Panc1 (cell line): ENCODE measurements around the gene BMP10. TPM values are rescaled to one million over a fixed set of nuclear protein-coding genes. Genes with fewer than 3 reads are reported as not detected.

ENCODE experiments used
- ATAC-seq: fragments of 200-7000 bp; cut with Tn5 transposase; 2 replicates; pipeline ENCODE4 v1.9.1; 2020; ENCODE audit warnings: mild to moderate bottlenecking, moderate library complexity
- BruUV-seq: library from RNA; stranded (reverse); fragments of 400-500 nt; replicated peaks from 2 replicates; lab custom pipeline; 2021; lab: Mats Ljungman, UMichigan
- CTCF ChIA-PET: fragments of 300-600 bp; sonication (Branson Sonifier 250); formaldehyde crosslinking; loops from one replicate; lab custom pipeline; 2022; ENCODE audit warnings: antibody characterized with exemption; lab: Charles Lee
- POLR2A ChIA-PET: fragments of 300-600 bp; sonication (Branson Sonifier 250); formaldehyde crosslinking; loops from one replicate; lab custom pipeline; 2022; ENCODE audit warnings: antibody characterized with exemption; lab: Charles Lee
- DNase-seq: peaks from one replicate; pipeline ENCODE4 v3.0.0-alpha.2; 2010; ENCODE audit warnings: low read depth, low spot score
- H3K27ac ChIP-seq: 2 replicates; pipeline ENCODE4 v1.5.1; 2011; ENCODE audit warnings: mild to moderate bottlenecking, low read length, inconsistent platforms
- H3K27me3 ChIP-seq: fragments of 200-500 bp; sonication (Bioruptor generic); 2 replicates; pipeline ENCODE4 v1.6.0; 2014; ENCODE audit warnings: low read length, inconsistent platforms; ENCODE audit not compliant: control insufficient read depth, insufficient read depth
- H3K36me3 ChIP-seq: fragments of 200-500 bp; sonication (Bioruptor generic); 2 replicates; pipeline ENCODE4 v1.5.1; 2014; ENCODE audit warnings: inconsistent platforms, mild to moderate bottlenecking, low read length, moderate library complexity; ENCODE audit not compliant: control insufficient read depth, insufficient read depth
- H3K4me1 ChIP-seq: 2 replicates; pipeline ENCODE4 v1.5.1; 2011; ENCODE audit warnings: inconsistent platforms, mild to moderate bottlenecking, low read length, moderate library complexity; ENCODE audit not compliant: control insufficient read depth, insufficient read depth
- H3K4me3 ChIP-seq, 2 experiments: 2 replicates each; pipeline ENCODE4 v1.5.1; 2011 to 2012; ENCODE audit warnings: low read depth in 2 of 2, low read length in 2 of 2, mild to moderate bottlenecking in 2 of 2, inconsistent platforms in 1 of 2, moderate library complexity in 1 of 2
- H3K9me3 ChIP-seq: fragments of 200-500 bp; sonication (Bioruptor generic); 2 replicates; pipeline ENCODE4 v1.5.1; 2014; ENCODE audit warnings: low read depth, mild to moderate bottlenecking, inconsistent platforms, low read length, moderate library complexity; ENCODE audit not compliant: control insufficient read depth, insufficient read depth
- CTCF ChIP-seq: fragments of 450-650 bp; IDR thresholded peaks from 2 replicates; pipeline ENCODE4 v1.5.1; 2017; ENCODE audit warnings: mild to moderate bottlenecking
- POLR2AphosphoS5 ChIP-seq: IDR thresholded peaks from 2 replicates; pipeline ENCODE4 v1.6.1; 2012; ENCODE audit warnings: mild to moderate bottlenecking, low read depth, low read length, moderate library complexity
- SIN3A ChIP-seq: IDR thresholded peaks from 2 replicates; pipeline ENCODE4 v1.6.1; 2012; ENCODE audit warnings: low read depth, mild to moderate bottlenecking, low read length, moderate library complexity, borderline replicate concordance; ENCODE audit not compliant: insufficient read depth
- TCF7L2 ChIP-seq: IDR thresholded peaks from 2 replicates; pipeline ENCODE4 v1.6.1; 2011; ENCODE audit warnings: mild to moderate bottlenecking, low read depth, low read length, inconsistent platforms
- in situ Hi-C: cut with HindIII; loops from 2 replicates; pipeline ENCODE4 v1.10.0; 2016; ENCODE audit warnings: low sequenced_read_pairs, low pct_unique_long_range_greater_than_20kb
- intact Hi-C: fragments of 100-400 bp; cut with micrococcal nuclease; formaldehyde crosslinking; loops from one replicate; pipeline ENCODE4 v1.10.0; 2022; ENCODE audit not compliant: unreplicated experiment
- total RNA-seq: library from RNA; stranded (reverse); gene quantifications from one replicate; pipeline ENCODE4 v1.2.1, GENCODE V29; 2021; ENCODE audit not compliant: unreplicated experiment
- TF ChIP-seq, protein P1 (sequence below), 2 experiments: IDR thresholded peaks; 2 replicates each; pipeline ENCODE4 v1.6.1; 2011 to 2012; ENCODE audit warnings: low read depth in 2 of 2, control low read depth in 1 of 2, low read length in 1 of 2, mild to moderate bottlenecking in 1 of 2, moderate library complexity in 1 of 2; ENCODE audit not compliant: insufficient read depth in 1 of 2

The BMP10 gene
- total RNA-seq, 1 experiment from 2014 or later = not detected

DNA sequence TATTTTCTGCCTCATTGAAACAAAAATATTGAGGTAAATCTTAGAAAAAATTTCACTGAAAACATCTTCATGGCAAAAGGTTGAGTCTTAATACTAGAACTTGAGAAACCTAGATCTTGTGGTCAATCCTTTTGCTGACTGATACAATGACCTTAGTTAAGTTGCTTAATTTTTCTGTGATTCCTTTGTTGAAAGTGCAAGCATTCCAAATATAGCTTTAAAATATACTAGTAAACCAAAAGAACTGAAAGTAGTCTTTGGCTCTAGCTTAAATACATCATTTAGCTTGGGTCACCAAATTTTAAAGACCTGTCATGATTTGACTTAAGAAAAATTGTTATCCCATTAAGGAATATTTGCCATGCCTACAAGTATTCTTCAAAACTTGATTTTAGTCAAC is 16.7 kb downstream of the BMP10 start:
- CTCF ChIA-PET = interaction anchor here (0.6 kb wide), 1 partner anchor 23 kb away, joined by 7 read pairs; no protein-coding TSS in a partner anchor
- POLR2A ChIA-PET = no interaction called here

DNA sequence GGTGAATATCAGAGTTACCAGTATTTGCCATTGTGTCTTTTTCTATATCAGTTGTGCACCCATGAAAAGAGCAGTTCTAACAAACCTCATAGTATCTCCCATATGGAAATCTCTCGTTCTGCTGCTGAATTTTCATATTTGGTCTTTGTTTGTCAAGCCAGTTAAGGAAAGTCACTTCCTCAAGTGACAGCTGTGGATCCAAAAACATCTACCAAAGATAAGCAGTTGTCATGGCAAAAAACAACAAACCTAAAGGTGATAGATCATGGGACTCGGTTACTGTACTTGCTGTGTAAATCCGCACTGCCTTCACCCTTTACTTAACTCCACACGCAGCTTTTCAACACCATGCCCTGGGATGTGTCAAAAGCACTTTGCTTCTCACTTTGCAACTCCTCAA is 17.3 kb downstream of the BMP10 start:
- Histone ChIP-seq H3K27ac (no peak overlapping the region), H3K27me3 (peaks cover 29% of the 10 kb centered on the region), H3K4me3 (no peak overlapping the region), H3K36me3 (no peaks in the 10 kb centered on the region), H3K9me3 (0 out of 2 replicates have a peak, but pooled peaks cover 3% of the 10 kb centered on the region), H3K4me1 (no peaks in the 10 kb centered on the region)
- ATAC-seq (no peak), DNase-seq (no peak)
- TF ChIP-seq, protein P1, sequence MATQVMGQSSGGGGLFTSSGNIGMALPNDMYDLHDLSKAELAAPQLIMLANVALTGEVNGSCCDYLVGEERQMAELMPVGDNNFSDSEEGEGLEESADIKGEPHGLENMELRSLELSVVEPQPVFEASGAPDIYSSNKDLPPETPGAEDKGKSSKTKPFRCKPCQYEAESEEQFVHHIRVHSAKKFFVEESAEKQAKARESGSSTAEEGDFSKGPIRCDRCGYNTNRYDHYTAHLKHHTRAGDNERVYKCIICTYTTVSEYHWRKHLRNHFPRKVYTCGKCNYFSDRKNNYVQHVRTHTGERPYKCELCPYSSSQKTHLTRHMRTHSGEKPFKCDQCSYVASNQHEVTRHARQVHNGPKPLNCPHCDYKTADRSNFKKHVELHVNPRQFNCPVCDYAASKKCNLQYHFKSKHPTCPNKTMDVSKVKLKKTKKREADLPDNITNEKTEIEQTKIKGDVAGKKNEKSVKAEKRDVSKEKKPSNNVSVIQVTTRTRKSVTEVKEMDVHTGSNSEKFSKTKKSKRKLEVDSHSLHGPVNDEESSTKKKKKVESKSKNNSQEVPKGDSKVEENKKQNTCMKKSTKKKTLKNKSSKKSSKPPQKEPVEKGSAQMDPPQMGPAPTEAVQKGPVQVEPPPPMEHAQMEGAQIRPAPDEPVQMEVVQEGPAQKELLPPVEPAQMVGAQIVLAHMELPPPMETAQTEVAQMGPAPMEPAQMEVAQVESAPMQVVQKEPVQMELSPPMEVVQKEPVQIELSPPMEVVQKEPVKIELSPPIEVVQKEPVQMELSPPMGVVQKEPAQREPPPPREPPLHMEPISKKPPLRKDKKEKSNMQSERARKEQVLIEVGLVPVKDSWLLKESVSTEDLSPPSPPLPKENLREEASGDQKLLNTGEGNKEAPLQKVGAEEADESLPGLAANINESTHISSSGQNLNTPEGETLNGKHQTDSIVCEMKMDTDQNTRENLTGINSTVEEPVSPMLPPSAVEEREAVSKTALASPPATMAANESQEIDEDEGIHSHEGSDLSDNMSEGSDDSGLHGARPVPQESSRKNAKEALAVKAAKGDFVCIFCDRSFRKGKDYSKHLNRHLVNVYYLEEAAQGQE (IDR thresholded peaks at IDR 0.05; ENCODE audit: insufficient read depth in 1 of 2, low read depth in 2 of 2, low read length in 1 of 2) = no peak
- TF ChIP-seq SIN3A (no peak), CTCF (no peak), POLR2AphosphoS5 (no peak), TCF7L2 (no peak)
- CTCF ChIA-PET = no interaction called here
- no TSS peak for BruUV-seq
- intact Hi-C loops = no loop called here
- POLR2A ChIA-PET = no interaction called here
- in situ Hi-C loops = no loop called here

More for the DNA sequence above, 16.7 kb downstream of the BMP10 start:
- H3K27me3 ChIP-seq = peaks cover 28% of the 10 kb centered on the region
- TF ChIP-seq, protein P1 (IDR thresholded peaks at IDR 0.05; ENCODE audit: insufficient read depth in 1 of 2, low read depth in 2 of 2, low read length in 1 of 2) = no peak
- TF ChIP-seq POLR2AphosphoS5 = no peak
- no peak for TF ChIP-seq SIN3A
- TF ChIP-seq TCF7L2 = no peak
- no peak for TF ChIP-seq CTCF
- 0 out of 2 replicates have a peak, but pooled peaks cover 3% of the 10 kb centered on the region for H3K9me3 ChIP-seq
- intact Hi-C loops = no loop called here
- BruUV-seq = no TSS peak
- H3K36me3 ChIP-seq = no peaks in the 10 kb centered on the region
- in situ Hi-C loops = no loop called here
- DNase-seq = no peak
- H3K4me3 ChIP-seq = no peak overlapping the region
- no peak for ATAC-seq
- H3K4me1 ChIP-seq = no peaks in the 10 kb centered on the region
- no peak overlapping the region for H3K27ac ChIP-seq
